GM21737 (cell line): ENCODE measurements around the gene ARL13B.
"Not testable (repeated sequence)": the region's sequence is repeated elsewhere in the genome, so short reads cannot be mapped to it uniquely, and the experiment has no call there.

Experiments used
- ATAC-seq: cut with Tn5 transposase; IDR thresholded peaks from one replicate; pipeline ENCODE4 v1.9.1; 2021; ENCODE audit warnings: mild to moderate bottlenecking, moderate library complexity; ENCODE audit not compliant: unreplicated experiment

Gene ARL13B

GRCh38 chr3:94061297-94061696 lies 81.3 kb downstream of the ARL13B start:
- no peak for ATAC-seq

DNA sequence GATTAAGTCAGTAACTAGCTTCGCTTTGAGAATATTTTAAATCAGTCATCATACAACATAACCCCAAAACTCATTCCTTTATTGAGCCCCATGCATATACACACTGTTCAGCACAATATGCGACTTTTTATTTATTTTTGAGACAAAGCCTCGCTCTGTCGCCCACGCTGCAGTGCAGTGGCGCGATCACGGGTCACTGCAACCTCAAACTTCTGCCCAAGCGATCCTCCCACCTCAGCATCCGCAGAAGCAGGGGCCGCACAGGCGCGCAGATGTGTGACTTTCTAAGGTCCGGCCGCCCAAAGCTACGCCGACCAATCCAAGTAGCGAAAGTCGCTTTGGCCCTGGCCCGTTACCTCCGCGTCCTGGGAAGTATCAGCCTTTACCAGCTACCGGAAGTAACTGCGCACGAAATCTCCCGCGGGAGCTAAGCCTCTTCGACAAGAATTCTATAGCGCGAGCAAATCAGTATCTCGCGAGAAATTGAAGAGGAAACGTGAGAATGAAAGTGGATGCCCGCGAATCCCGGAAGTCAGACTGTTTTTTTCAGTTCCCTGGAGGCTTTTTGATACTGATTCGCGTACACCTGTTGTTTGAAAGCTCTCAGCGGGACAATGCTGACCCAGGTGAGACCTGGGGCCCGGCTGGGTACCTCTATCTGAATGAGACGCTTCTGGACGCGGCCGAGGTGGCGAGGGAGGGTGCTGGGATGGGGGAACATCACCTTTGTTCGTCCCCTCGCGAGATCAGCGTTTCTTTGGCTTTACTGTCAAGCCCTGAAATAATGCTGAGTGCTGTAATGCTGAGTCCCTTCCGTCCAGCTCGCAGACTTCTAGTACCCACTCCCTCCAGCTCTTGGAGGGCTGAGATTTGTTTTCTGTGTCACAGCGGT lies 82.8 kb downstream of the ARL13B start, which contains the start of the genes DHFR2 and NSUN3:
DHFR2 (minus strand) TSS at position 404 of the 892 bp plus-strand sequence. CDS start 1,405 bp downstream, outside the sequence.
NSUN3 (plus strand) TSS at position 549 of the 892 bp plus-strand sequence; CDS start at position 615, 66 bp downstream.
- peak; percentile 94 for ATAC-seq

DNA sequence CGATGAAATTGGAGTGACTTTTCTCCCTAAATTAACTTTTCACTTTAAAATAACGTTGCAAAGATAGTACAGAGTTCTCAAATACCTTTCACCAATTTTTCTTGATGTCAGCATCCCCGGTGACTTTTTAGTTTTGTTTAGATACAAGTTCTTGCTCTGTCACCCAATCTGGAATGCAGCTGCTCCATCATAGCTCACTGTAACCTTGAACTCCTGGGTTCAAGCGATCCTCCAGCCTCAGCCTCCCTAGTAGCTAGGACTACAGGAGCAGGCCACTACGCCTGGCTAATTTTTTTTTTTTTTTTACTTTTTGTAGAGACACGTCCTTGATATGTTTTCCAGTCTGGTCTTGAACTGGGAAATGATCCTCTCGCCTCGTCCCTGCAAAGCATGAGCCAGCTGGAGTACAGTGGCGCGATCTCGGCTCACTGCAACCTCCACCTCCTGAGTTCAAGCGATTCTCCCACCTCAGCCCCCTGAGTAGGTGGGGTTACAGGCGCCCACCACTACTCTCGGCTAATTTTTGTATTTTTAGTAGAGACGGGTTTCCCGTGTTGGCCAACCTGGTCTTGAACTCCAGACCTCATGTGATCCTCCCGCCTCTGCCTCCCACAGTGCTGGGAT lies 83.7 kb downstream of the ARL13B start:
- no peak for ATAC-seq

DNA sequence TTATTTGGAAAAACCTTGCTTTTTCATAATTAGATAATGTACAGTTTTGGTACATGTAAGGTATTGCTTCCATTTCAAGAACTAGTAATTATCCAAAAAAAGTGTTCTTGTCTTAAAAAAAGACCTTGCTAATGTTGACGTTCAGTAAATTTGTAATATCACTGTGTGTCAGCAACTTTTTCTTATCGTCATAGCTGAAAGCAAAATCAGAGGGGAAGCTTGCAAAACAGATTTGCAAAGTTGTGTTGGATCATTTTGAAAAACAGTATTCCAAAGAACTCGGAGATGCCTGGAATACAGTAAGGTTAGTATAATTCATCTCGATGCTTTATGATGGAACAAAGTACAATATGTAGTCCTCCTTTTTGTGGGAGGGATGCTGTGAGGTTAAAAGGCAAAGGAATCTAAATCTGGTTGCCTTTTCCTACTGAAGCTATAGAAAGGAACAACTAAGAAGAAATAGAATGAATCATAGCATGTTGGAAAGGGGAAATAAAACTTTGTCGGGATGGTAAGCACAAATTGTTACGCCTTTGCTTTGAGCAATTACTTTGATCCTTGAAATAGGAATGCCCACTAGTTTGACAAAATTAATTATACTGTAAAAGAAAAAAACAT lies 84.4 kb downstream of the ARL13B start:
- no peak for ATAC-seq

DNA sequence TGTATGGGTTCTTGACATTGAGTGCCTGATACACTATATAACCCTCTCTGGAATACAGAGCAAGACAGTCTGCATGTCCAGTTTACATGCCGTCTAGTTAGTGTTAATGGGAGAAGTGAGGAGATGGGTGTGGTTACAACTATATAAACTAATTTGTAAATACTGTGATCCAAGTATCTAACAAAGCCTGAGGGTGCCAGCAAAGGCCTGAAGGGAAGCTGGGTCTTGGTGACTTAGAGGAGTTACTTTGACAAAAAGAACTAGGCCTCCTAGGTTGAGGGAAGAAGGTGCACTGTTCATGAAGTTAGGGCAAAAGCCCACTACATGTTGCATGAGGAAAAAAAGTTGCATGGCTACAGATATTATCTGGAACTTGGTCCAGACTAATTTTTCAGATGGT lies 85.2 kb downstream of the ARL13B start:
- ATAC-seq: no peak

DNA sequence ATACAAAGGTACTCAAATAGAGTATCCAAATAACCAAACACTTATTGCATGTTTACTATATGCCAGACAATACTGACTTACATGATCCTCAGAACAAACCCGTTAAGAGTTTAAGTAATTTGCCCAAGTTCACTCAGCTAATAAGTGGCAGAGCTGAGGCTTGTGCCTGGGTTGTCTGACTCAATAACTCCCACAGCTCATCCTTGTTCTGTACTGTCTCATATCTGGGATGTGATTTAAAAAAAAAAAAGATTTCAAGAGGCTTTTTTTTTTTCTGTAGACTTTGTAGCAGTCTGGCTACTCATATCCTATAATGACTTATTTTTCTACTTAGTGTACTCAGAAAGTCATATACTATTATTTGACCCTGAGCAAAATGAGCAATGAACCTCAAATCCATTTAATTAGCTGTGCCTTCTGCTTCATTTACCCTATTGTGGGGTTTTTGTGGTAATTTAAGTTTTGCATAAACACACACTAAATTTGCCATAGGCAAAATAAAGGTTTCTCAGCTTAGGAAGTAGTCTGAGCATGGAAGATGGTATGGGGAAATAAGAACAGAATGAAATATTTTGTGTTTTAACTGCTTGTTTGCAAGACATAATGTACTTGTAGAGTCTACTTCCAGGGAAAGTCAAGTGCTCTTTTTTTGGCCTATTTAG lies 86.0 kb downstream of the ARL13B start:
- ATAC-seq: no peak

DNA sequence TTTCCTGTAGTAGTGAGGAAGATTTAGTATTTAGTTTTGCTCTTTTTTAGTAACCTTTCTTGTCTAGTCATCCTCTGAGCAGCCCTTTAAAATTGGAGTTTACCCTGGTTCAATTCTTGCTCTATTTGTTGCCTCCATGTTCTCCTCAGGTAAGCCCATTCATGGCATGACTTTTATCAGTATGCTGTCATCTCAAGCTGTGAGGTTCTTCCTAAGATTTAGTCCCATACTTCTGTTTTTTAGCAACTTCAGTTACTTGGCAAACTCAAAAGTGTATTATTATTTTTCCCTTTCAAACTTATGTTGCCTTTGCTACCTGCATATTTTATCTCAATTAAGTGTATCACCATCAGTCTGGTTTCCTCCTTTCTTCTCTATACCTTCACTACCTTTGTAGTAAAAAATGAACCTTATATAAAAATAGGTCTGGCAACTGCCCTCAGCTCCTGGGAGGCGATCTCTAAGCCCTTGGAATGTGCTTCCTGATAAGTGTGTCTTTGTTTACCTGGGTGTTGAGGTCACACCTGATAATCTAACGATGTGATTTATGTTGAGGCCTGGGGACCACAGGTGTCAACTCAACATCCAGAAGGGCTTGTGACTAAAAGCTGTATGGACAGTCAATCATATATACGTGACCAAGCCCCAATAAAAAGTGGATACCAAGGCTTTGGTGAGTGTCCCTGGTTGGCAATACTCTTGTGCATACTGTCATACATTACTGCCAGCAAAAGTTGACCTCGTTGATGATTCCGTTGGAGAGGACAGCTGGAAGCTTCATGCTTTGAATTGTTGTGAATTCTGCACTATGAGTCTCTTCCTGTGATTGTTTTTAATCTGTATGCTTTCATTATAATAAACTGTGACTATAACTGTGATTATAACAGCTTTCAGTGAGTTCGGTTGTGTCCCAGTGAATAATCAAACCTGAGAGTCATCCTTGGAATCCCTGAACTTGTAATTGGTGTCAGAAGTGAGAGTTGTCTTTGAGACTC lies 86.8 kb downstream of the ARL13B start:
- ATAC-seq: no peak

GRCh38 chr3:94069194-94069813 lies 89.3 kb downstream of the ARL13B start:
- no peak for ATAC-seq

DNA sequence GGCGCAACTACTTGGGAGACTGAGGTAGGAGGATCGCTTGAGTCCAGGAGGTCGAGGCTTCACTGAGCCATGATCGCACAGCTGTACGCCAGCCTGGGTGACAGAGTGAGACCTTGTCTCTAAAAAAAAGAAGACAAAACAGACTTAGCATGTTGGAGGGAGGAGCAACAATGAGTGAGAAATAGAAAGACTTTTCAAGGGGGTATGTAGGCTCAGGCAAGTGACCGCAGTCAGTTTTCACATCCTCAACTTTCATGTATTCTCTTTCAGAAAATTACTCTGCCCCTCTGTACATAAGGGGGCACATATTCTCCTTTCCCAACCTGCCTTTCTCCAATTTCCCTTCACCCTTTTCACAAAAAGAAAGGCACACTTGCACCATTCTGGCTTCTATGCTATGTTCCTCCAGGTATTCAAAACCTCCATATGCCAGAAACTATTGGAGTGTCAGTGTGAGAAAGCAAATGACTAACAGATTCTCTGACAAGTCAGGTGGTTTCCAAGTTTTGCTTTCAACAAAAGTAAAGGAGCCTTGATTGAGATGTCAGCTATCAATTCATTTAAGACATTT lies 90.5 kb downstream of the ARL13B start:
- ATAC-seq: peak; percentile 52

DNA sequence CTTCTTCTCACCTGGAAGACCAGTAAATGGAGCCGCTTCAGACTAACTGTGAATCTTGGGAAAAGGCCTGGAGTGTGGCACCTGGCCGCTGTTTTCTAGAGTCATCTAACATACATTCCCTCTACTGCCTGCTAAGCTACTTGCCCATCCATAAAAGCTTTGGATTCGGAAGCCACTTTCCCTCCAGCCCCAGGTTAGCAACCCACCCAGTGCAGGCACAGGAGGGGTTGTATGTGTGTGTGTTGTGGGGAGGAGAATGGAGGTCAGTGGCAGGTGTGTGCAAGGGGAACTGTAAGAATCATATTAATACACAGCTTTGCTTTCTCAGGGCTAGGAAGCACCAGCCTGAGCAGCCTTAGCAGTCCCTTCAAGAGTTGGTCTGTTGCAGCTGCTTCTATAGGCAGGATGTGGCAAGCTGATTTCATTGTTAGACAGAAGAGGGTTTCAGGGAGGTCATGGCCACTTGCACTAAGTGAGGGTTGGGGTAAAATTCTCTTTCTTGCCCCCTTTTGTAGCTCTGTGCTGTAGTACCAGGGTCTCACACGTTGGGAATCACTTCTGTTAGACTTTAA lies 91.8 kb downstream of the ARL13B start:
- peak; percentile 82 for ATAC-seq

DNA sequence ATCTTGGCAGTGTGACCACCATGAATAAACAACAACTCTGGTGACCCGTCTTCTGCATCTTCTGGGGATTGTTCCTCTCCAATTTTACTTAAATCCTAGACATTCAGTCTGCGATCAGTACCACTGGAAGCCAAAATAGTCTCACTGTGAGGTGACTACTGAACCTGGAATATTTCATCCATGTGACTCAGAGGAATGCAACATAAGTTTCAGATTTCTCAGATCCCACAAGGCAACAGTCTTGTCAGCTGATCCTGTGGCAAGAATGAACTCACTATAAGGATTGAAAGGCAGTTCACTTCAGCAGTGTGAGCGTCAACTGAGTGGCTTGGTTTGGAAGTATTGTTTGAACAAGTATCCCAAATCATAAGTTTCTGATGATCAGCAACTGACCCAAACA lies 96.1 kb downstream of the ARL13B start:
- ATAC-seq: no peak

DNA sequence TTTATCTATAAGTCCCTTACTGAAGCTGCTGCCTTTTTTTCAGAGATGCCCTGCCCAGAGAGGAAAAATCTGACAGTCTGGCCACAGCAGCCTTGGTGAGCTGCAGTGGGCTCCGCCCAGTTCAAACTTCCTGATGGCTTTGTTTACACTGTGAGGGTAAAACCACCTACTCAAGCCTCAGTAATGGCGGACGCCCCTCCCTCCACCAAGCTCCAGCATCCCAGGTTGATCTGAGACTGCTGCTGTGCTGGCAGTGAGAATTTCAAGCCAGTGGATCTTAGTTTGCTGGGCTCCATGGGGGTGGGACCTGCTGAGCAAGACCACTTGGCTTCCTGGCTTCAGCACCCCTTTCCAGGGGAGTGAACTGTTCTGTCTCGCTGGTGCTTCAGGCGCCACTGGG lies 100.6 kb downstream of the ARL13B start:
- not testable (repeated sequence) for ATAC-seq

DNA sequence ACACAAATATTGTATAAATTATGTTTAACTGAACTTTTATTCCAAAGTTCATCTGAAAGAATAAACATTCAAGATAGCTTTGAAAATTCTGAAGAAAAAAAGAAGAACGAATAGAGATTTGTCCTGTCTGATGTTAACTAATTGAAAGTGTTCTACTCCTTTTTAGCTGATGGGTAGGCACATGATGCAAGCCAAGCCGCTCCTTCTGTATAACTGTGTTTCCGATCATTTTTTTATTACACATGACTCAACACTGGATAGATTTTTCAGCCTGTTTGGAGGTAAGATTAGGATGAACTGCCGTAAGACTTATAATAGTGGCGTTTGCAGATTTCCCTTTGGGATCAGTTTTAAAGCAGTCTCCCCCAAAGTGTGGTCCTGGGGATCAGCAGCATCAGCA lies 101.9 kb downstream of the ARL13B start:
- no peak for ATAC-seq

DNA sequence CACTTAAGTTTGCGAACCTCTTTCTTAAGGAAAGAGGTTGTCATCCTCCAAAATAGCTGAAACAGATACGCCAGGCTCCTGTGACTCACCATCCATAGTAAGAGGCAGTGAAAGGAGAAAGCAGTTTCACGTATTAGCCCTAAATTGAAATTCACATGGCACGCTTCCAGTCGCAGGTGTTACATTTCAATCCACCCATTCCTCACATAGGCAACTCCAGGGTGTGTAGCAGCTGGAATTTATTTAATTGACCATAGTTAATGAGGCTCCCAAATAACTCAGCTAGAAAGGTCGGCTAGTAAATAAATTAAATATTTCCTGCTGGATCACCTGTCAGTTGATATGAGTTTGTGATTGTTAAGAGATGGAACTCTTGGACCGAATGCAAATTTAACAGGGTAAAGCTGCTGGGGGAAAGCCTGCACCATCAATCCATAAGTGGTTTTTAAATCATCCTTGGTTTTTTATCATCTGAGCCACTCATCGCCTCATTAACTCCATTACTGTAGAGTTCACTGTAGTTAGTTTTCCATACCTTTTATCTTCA lies 102.5 kb downstream of the ARL13B start:
- ATAC-seq: no peak

- no peak for ATAC-seq
These were observed 103.3 kb downstream of the ARL13B start for GRCh38 chr3:94083261-94083660.

- ATAC-seq: no peak
These were observed 109.2 kb downstream of the ARL13B start for GRCh38 chr3:94089126-94089525.

GRCh38 chr3:94092086-94092485 lies 112.1 kb downstream of the ARL13B start:
- ATAC-seq: no peak

- no peak for ATAC-seq
These were observed 113.2 kb downstream of the ARL13B start for GRCh38 chr3:94093151-94093550.
